ENCODE data around the gene TATDN3.

DNA sequence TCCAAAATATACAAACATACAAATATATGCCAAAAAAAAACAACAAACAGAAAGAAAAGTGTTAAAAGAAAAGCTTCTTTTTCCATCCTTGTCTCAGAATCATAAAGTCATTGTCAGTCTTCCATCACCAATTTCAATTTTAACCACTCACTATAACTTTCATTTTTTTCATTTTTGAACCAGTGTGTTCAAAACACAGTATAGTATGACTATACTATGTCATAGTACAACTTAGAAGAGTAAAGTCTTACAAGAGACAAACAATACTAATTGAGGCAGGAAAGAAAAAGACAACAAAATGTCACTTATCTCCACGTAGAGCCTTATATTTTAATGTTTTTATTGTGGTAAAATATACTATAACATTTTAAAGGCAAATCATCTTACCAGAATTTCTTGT is 7.7 kb upstream of the TATDN3 start:
- TF ChIP-seq, protein P1, sequence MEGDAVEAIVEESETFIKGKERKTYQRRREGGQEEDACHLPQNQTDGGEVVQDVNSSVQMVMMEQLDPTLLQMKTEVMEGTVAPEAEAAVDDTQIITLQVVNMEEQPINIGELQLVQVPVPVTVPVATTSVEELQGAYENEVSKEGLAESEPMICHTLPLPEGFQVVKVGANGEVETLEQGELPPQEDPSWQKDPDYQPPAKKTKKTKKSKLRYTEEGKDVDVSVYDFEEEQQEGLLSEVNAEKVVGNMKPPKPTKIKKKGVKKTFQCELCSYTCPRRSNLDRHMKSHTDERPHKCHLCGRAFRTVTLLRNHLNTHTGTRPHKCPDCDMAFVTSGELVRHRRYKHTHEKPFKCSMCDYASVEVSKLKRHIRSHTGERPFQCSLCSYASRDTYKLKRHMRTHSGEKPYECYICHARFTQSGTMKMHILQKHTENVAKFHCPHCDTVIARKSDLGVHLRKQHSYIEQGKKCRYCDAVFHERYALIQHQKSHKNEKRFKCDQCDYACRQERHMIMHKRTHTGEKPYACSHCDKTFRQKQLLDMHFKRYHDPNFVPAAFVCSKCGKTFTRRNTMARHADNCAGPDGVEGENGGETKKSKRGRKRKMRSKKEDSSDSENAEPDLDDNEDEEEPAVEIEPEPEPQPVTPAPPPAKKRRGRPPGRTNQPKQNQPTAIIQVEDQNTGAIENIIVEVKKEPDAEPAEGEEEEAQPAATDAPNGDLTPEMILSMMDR (IDR thresholded peaks at IDR 0.05; ENCODE audit: low read depth, low read length), result no peak
- TF ChIP-seq POLR2A (IDR thresholded peaks at IDR 0.05; ENCODE audit: extremely low read depth, insufficient read length) (no peak), MYC (IDR thresholded peaks at IDR 0.05; ENCODE audit: low read depth, low read length) (no peak)
- TF ChIP-seq, protein P2, sequence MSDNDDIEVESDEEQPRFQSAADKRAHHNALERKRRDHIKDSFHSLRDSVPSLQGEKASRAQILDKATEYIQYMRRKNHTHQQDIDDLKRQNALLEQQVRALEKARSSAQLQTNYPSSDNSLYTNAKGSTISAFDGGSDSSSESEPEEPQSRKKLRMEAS (IDR thresholded peaks at IDR 0.05; ENCODE audit: low read depth, low read length), result no peak

All from NB4 (cell line).